ENCODE data around the gene LY6G5C. TPM values are rescaled to one million over a fixed set of nuclear protein-coding genes. Genes with fewer than 3 reads are reported as not detected.
A peak's percentile ranks its signal among the peaks of the same experiment; 100 is the strongest.

LY6G5C gene
- total RNA-seq, 1 donor from 2014 or later, result not detected

DNA sequence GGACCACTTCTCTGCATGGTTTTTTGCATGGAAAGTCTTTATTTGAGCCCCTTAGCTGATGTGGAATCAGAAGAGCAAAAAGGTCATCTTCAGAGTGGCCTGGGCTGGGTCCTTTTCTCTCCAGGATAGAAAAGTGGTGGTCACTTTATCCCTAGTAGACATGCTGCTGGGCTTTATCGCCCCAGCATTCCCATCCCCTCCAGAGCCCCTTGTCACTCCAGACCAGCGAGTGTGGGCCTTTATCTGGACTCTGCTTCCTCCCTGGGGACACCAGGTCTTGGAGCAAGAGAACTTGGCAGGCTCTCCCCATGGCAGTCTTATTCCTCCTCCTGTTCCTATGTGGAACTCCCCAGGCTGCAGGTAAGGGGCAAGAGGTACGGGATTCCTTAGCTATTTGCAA is 25.7 kb upstream of the LY6G5C start, which contains the start of gene LY6G6F:
Gene LY6G6F, plus strand, starts transcription at position 268 of the 400 bp plus-strand sequence. Its CDS starts 41 bp downstream, at position 309.
- no peak within 1 kb of the TSS for H3K4me3 ChIP-seq (ENCODE audit: low read length in 3 of 3)
- peaks cover 6 to 17% (median 8%) of the 10 kb centered on the region in 3 donors for H3K4me1 ChIP-seq (ENCODE audit: control insufficient read depth in 3 of 3, insufficient read depth in 3 of 3, low read length in 3 of 3)
- H3K9ac ChIP-seq (ENCODE audit: low read depth in 1 of 3, low read length in 3 of 3), result no peak within 1 kb of the TSS
- no peaks in the 10 kb centered on the region for H3K9me3 ChIP-seq (ENCODE audit: control insufficient read depth in 3 of 3, low read length in 3 of 3)
- no peaks in the 10 kb centered on the region for H3K36me3 ChIP-seq (ENCODE audit: control insufficient read depth in 3 of 3, insufficient read depth in 3 of 3, low read length in 3 of 3)
- peaks cover 0 to 5% (median 0%) of the 10 kb centered on the region in 3 donors for H3K27me3 ChIP-seq (ENCODE audit: control insufficient read depth in 3 of 3, insufficient read depth in 3 of 3, low read length in 3 of 3)
- H3K27ac ChIP-seq (ENCODE audit: low read depth, low read length), result no peak within 1 kb of the TSS

DNA sequence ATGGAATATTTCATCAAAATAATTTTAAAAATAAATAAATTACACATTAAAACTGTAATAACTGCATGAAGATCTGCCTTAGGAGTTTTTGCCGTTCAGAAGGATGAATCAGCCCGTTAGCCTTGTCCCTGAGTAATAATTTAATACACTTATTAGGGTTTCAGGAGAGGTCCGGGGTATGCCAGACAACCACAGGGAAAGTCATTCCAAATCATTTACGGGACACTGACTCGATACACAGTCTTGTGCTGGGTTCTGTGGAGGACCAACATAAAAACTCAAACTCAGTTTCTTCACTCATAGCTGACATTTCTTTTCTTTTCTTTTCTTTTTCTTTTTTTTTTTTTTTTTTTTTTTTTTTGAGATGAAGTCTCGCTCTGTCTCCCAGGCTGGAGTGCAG is 25.1 kb upstream of the LY6G5C start:
- Histone ChIP-seq H3K4me3 (ENCODE audit: low read length in 3 of 3) (no peak overlapping the region), H3K4me1 (ENCODE audit: control insufficient read depth in 3 of 3, insufficient read depth in 3 of 3, low read length in 3 of 3) (peaks cover 13 to 23% (median 14%) of the 10 kb centered on the region in 3 donors), H3K9me3 (ENCODE audit: control insufficient read depth in 3 of 3, low read length in 3 of 3) (no peaks in the 10 kb centered on the region), H3K27ac (ENCODE audit: low read depth, low read length) (no peak overlapping the region), H3K9ac (ENCODE audit: low read depth in 1 of 3, low read length in 3 of 3) (no peak overlapping the region), H3K36me3 (ENCODE audit: control insufficient read depth in 3 of 3, insufficient read depth in 3 of 3, low read length in 3 of 3) (peaks cover 2 to 4% (median 2%) of the 10 kb centered on the region in 3 donors), H3K27me3 (ENCODE audit: control insufficient read depth in 3 of 3, insufficient read depth in 3 of 3, low read length in 3 of 3) (peaks cover 0 to 5% (median 0%) of the 10 kb centered on the region in 3 donors)

DNA sequence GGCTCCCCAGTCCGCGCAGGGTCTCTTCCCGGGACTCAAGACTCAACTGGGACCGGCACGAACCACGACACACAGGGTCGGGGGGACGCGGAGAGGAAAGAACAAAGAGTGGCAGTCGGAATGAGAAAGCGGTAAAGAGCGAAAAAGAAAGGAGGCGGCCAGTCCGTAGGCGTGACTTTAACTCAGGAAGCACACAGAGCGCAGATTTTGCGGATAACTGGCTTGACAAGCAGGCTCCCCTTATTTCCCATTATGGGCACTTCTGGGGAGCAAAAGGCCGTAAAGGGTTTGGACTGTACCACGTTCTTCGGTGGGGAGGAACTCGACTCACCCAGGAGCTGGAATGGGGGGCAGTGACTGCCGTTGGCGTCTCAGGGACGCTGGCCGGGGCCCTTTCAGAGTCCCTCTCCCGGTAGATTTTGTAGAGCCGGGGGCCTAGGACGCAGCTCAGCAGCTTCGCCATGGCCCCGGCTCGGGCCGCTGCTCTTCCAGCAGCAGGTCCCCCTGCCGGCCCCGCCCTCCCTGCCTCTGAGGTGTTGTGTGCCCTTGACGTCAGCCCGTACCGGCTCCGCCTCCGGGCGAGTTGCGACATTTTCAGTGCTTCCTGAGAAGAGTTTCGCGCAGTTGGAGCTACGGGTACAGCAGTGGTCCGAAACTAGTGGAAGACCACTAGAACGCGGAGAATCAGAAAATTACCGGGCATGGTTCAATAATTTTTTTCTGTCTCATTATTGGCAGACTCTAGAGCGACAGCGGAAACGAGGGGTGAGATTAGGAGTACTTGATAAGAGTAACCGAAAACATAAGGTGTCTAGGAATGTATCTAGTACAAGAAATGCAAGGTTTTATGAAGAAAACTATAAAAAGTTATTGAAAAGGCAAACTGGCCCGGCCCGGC is 22.2 kb upstream of the LY6G5C start, which contains the start of gene ABHD16A:
Gene ABHD16A, minus strand, starts transcription at position 506 of the 898 bp plus-strand sequence. Its CDS starts 43 bp downstream, at position 463.
- Histone ChIP-seq H3K4me3 (ENCODE audit: low read length in 3 of 3) (peak within 1 kb of the TSS; percentile 96 to 99 (median 99)), H3K27me3 (ENCODE audit: control insufficient read depth in 3 of 3, insufficient read depth in 3 of 3, low read length in 3 of 3) (no peaks in the 10 kb centered on the region), H3K4me1 (ENCODE audit: control insufficient read depth in 3 of 3, insufficient read depth in 3 of 3, low read length in 3 of 3) (peaks cover 16 to 27% (median 17%) of the 10 kb centered on the region in 3 donors), H3K9ac (ENCODE audit: low read depth in 1 of 3, low read length in 3 of 3) (peak within 1 kb of the TSS; percentile 97 to 99 (median 99)), H3K27ac (ENCODE audit: low read depth, low read length) (peak within 1 kb of the TSS; percentile 99), H3K36me3 (ENCODE audit: control insufficient read depth in 3 of 3, insufficient read depth in 3 of 3, low read length in 3 of 3) (peaks cover 15 to 18% (median 18%) of the 10 kb centered on the region in 3 donors), H3K9me3 (ENCODE audit: control insufficient read depth in 3 of 3, low read length in 3 of 3) (no peaks in the 10 kb centered on the region)

DNA sequence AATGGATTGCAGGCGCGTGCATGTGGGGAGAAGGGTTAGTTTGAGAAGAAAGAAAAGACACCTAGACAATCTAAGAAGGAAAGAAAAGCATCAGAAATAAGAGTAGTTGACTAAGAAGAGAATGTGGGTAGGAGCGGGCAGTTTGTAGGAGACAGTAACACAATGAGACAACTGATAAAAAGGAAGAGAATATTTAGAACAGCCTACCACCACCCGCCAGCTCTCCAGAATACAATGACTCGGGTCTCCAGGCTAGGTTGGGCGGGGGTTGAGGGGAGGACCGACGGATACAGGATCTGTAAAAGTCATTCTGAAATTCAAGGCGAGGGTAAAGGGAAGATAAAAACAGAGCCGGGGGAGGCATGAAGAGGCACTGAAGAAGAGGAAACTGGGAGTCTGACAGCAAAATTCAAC is 21.5 kb upstream of the LY6G5C start:
- H3K4me1 ChIP-seq (ENCODE audit: control insufficient read depth in 3 of 3, insufficient read depth in 3 of 3, low read length in 3 of 3), result peaks cover 17 to 32% (median 18%) of the 10 kb centered on the region in 3 donors
- peak overlapping the region; percentile 97 to 99 (median 99) for H3K9ac ChIP-seq (ENCODE audit: low read depth in 1 of 3, low read length in 3 of 3)
- peak overlapping the region; percentile 99 for H3K27ac ChIP-seq (ENCODE audit: low read depth, low read length)
- peaks cover 15 to 22% (median 20%) of the 10 kb centered on the region in 3 donors for H3K36me3 ChIP-seq (ENCODE audit: control insufficient read depth in 3 of 3, insufficient read depth in 3 of 3, low read length in 3 of 3)
- H3K27me3 ChIP-seq (ENCODE audit: control insufficient read depth in 3 of 3, insufficient read depth in 3 of 3, low read length in 3 of 3), result no peaks in the 10 kb centered on the region
- peak overlapping the region; percentile 96 to 99 (median 99) for H3K4me3 ChIP-seq (ENCODE audit: low read length in 3 of 3)
- H3K9me3 ChIP-seq (ENCODE audit: control insufficient read depth in 3 of 3, low read length in 3 of 3), result no peaks in the 10 kb centered on the region

DNA sequence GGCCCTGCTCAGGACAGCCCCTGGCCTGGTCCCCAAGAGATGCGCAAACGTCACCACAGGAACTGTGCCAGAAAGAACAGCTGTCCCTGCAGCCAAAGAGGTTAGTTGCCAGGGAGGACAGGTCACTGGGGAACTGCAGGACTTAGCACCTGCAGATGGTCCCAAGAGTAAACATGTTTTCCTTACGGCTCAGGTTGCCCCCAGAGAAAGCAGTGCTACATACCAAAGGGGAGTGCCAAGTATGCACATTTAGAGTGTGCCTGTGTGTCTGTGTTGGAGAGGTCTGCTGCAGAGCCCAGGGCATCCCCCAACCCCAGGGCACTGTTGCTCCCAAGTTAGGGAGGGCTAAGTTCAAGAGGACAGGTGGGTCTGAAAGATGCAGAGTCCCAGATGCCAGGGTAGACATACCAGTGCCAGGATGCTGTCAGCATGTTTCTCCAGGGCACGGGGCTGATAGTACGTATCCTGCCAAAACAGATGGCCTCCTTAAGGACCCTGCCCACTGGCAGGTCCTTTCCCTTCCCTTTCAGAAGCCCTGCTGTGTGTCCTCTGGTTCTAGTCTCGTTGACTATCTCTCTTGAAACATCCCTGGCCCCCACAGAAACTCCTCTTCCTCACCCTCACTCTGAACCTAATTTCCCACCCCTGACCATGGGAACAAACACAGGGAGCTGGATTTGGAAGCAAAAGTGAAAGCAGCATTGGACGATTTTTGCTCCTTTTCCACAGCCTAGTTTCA is 21.0 kb upstream of the LY6G5C start:
- H3K27me3 ChIP-seq (ENCODE audit: control insufficient read depth in 3 of 3, insufficient read depth in 3 of 3, low read length in 3 of 3), result no peaks in the 10 kb centered on the region
- H3K27ac ChIP-seq (ENCODE audit: low read depth, low read length), result peak overlapping the region; percentile 99
- H3K9ac ChIP-seq (ENCODE audit: low read depth in 1 of 3, low read length in 3 of 3), result peak overlapping the region; percentile 97 to 99 (median 99)
- H3K4me1 ChIP-seq (ENCODE audit: control insufficient read depth in 3 of 3, insufficient read depth in 3 of 3, low read length in 3 of 3), result peaks cover 17 to 33% (median 19%) of the 10 kb centered on the region in 3 donors
- peaks cover 16 to 25% (median 25%) of the 10 kb centered on the region in 3 donors for H3K36me3 ChIP-seq (ENCODE audit: control insufficient read depth in 3 of 3, insufficient read depth in 3 of 3, low read length in 3 of 3)
- H3K4me3 ChIP-seq (ENCODE audit: low read length in 3 of 3), result peak overlapping the region; percentile 96 to 99 (median 99)
- H3K9me3 ChIP-seq (ENCODE audit: control insufficient read depth in 3 of 3, low read length in 3 of 3), result no peaks in the 10 kb centered on the region

DNA sequence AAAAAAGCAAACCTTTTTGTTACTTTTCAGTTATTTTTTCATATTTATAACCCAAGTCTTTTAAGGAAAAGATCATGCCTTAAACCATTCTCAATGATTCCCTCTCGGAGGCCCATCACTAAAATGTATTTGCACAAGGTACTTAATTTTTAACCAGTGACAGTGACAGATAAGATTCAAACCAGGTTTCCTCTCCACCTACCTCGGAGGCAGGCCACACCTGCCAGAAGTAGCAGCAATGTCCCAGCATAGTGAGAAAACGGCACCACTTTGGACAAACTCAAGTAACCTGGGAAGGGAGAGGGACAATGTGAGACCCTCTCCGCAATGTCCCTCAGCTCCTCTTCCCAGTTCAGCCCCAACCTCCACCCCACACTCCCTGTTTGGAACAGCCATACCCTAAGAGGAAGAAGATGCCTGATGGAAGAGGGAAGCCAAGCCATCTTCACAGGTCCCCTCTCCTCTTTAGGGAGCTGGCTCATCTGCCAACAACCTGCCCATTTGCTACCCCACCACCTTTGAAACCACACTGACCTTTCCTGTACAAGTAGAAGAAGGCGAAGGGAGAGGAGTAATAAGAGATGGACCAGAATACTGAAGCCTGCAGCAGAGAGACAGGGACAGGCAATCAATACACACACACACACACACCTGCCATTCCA is 20.0 kb upstream of the LY6G5C start:
- Histone ChIP-seq H3K36me3 (ENCODE audit: control insufficient read depth in 3 of 3, insufficient read depth in 3 of 3, low read length in 3 of 3) (peaks cover 19 to 34% (median 29%) of the 10 kb centered on the region in 3 donors), H3K27ac (ENCODE audit: low read depth, low read length) (peak overlapping the region; percentile 57), H3K27me3 (ENCODE audit: control insufficient read depth in 3 of 3, insufficient read depth in 3 of 3, low read length in 3 of 3) (no peaks in the 10 kb centered on the region), H3K4me1 (ENCODE audit: control insufficient read depth in 3 of 3, insufficient read depth in 3 of 3, low read length in 3 of 3) (peaks cover 17 to 33% (median 19%) of the 10 kb centered on the region in 3 donors), H3K9ac (ENCODE audit: low read depth in 1 of 3, low read length in 3 of 3) (peak overlapping the region in 1 of 3 donors; percentile 6), H3K4me3 (ENCODE audit: low read length in 3 of 3) (peak overlapping the region in 1 of 3 donors; percentile 99), H3K9me3 (ENCODE audit: control insufficient read depth in 3 of 3, low read length in 3 of 3) (no peaks in the 10 kb centered on the region)

DNA sequence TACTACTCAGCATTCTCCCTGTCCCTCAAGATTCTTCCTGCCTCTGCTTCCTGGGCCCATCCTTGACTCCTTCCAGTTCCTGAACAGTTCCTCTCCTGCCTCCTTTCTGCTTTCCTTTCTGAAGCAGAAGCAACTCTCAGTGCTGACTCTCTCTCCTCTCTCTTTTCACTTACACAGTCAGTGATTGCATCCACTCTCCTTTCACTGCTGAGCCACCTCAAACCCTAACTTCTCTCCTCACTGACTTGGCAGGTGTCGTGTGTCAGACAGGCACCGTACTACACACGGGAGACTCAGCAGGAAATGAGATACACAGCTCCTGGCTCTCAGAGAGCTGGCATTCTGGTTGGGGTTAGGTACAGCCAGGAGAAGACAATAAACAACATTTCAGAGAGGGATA is 16.7 kb upstream of the LY6G5C start:
- peaks cover 42 to 57% (median 56%) of the 10 kb centered on the region in 3 donors for H3K36me3 ChIP-seq (ENCODE audit: control insufficient read depth in 3 of 3, insufficient read depth in 3 of 3, low read length in 3 of 3)
- no peaks in the 10 kb centered on the region for H3K27me3 ChIP-seq (ENCODE audit: control insufficient read depth in 3 of 3, insufficient read depth in 3 of 3, low read length in 3 of 3)
- no peak overlapping the region for H3K9ac ChIP-seq (ENCODE audit: low read depth in 1 of 3, low read length in 3 of 3)
- H3K9me3 ChIP-seq (ENCODE audit: control insufficient read depth in 3 of 3, low read length in 3 of 3), result no peaks in the 10 kb centered on the region
- no peak overlapping the region for H3K27ac ChIP-seq (ENCODE audit: low read depth, low read length)
- peaks cover 17 to 26% (median 19%) of the 10 kb centered on the region in 3 donors for H3K4me1 ChIP-seq (ENCODE audit: control insufficient read depth in 3 of 3, insufficient read depth in 3 of 3, low read length in 3 of 3)
- H3K4me3 ChIP-seq (ENCODE audit: low read length in 3 of 3), result no peak overlapping the region

DNA sequence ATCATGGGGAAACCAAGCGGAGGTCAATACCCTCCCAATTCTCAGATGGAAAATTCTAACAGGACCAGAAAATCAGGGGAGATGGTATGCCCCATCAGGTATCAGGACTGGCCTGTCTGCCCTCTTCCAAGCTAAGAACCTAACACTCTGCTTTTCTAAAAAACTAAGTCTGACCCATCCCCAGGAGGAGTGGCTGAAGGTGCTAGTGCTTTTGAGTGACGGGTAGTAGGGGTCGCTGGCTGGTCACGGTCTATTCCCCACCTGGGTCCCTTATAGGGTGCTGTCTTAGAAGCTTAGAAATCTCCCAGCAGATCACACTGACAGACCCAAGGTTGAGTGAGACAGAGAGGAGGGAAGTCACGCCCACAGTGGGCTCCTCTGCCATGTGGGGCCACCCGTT is 12.7 kb upstream of the LY6G5C start:
- Histone ChIP-seq H3K9ac (ENCODE audit: low read depth in 1 of 3, low read length in 3 of 3) (no peak overlapping the region), H3K4me1 (ENCODE audit: control insufficient read depth in 3 of 3, insufficient read depth in 3 of 3, low read length in 3 of 3) (peaks cover 0 to 6% (median 3%) of the 10 kb centered on the region in 3 donors), H3K36me3 (ENCODE audit: control insufficient read depth in 3 of 3, insufficient read depth in 3 of 3, low read length in 3 of 3) (peaks cover 63 to 77% (median 76%) of the 10 kb centered on the region in 3 donors), H3K27ac (ENCODE audit: low read depth, low read length) (no peak overlapping the region), H3K27me3 (ENCODE audit: control insufficient read depth in 3 of 3, insufficient read depth in 3 of 3, low read length in 3 of 3) (no peaks in the 10 kb centered on the region), H3K4me3 (ENCODE audit: low read length in 3 of 3) (no peak overlapping the region), H3K9me3 (ENCODE audit: control insufficient read depth in 3 of 3, low read length in 3 of 3) (no peaks in the 10 kb centered on the region)

DNA sequence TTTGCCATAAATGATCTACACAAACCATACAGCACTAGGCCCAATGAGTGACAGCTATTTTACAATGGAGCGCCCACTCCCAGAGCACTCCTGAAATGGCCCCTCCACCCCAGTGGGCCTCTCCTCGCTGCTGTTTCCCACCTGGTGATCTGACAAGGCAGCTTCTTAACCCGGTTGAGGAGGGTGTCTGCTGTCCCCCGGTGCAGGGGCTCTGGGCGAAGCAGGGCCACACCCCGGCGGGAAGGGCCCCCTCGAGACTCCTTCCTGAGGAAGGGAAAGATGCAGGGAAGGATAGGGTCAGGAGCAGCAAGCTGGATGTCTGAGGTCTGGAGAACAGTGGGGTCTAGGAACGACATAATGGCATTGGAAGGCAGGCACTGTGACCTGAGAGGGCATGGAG is 12.0 kb upstream of the LY6G5C start:
- no peak overlapping the region for H3K27ac ChIP-seq (ENCODE audit: low read depth, low read length)
- H3K36me3 ChIP-seq (ENCODE audit: control insufficient read depth in 3 of 3, insufficient read depth in 3 of 3, low read length in 3 of 3), result peaks cover 69 to 83% (median 82%) of the 10 kb centered on the region in 3 donors
- peaks cover 0 to 6% (median 3%) of the 10 kb centered on the region in 3 donors for H3K4me1 ChIP-seq (ENCODE audit: control insufficient read depth in 3 of 3, insufficient read depth in 3 of 3, low read length in 3 of 3)
- peak overlapping the region in 1 of 3 donors; percentile 3 for H3K9ac ChIP-seq (ENCODE audit: low read depth in 1 of 3, low read length in 3 of 3)
- no peaks in the 10 kb centered on the region for H3K27me3 ChIP-seq (ENCODE audit: control insufficient read depth in 3 of 3, insufficient read depth in 3 of 3, low read length in 3 of 3)
- no peak overlapping the region for H3K4me3 ChIP-seq (ENCODE audit: low read length in 3 of 3)
- H3K9me3 ChIP-seq (ENCODE audit: control insufficient read depth in 3 of 3, low read length in 3 of 3), result no peaks in the 10 kb centered on the region
